Adrenal gland (tissue), 5 donors: Measurements from ENCODE around the gene KLKB1.
"Not testable (repeated sequence)": the region's sequence is repeated elsewhere in the genome, so short reads cannot be mapped to it uniquely, and the experiment has no call there.

ENCODE experiments used
- POLR2A ChIP-seq, 2 donors: fragments of 450-650 bp; IDR thresholded peaks; one replicate each; pipeline ENCODE4 v1.6.1; 2017; ENCODE audit warnings: antibody characterized with exemption in 2 of 2, mild to moderate bottlenecking in 2 of 2, moderate library complexity in 1 of 2
- TF ChIP-seq, protein P1 (sequence below), 6 experiments: fragments of 450-650 bp in 4 of 6; fragments of 200-600 bp in 2 of 6; sonication (generic) in 1 of 6; IDR thresholded peaks; 1 replicate in 5 of 6; 2 replicates in 1 of 6; pipeline versions ENCODE4 v1.5.1 to v1.8.0; 2016 to 2021; ENCODE audit warnings: antibody characterized with exemption in 6 of 6, mild to moderate bottlenecking in 2 of 6, moderate library complexity in 1 of 6
- donor health status: DM: no; HTN: no; CAD: no.

GRCh38 chr4:186247062-186247752, 19.9 kb downstream of the KLKB1 start:
- not testable (repeated sequence) for TF ChIP-seq POLR2A (IDR thresholded peaks at IDR 0.05)
- TF ChIP-seq, protein P1, sequence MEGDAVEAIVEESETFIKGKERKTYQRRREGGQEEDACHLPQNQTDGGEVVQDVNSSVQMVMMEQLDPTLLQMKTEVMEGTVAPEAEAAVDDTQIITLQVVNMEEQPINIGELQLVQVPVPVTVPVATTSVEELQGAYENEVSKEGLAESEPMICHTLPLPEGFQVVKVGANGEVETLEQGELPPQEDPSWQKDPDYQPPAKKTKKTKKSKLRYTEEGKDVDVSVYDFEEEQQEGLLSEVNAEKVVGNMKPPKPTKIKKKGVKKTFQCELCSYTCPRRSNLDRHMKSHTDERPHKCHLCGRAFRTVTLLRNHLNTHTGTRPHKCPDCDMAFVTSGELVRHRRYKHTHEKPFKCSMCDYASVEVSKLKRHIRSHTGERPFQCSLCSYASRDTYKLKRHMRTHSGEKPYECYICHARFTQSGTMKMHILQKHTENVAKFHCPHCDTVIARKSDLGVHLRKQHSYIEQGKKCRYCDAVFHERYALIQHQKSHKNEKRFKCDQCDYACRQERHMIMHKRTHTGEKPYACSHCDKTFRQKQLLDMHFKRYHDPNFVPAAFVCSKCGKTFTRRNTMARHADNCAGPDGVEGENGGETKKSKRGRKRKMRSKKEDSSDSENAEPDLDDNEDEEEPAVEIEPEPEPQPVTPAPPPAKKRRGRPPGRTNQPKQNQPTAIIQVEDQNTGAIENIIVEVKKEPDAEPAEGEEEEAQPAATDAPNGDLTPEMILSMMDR (IDR thresholded peaks at IDR 0.05) = not testable (repeated sequence)
